ENCODE results near the gene ZBTB16.

ZBTB16 gene

DNA sequence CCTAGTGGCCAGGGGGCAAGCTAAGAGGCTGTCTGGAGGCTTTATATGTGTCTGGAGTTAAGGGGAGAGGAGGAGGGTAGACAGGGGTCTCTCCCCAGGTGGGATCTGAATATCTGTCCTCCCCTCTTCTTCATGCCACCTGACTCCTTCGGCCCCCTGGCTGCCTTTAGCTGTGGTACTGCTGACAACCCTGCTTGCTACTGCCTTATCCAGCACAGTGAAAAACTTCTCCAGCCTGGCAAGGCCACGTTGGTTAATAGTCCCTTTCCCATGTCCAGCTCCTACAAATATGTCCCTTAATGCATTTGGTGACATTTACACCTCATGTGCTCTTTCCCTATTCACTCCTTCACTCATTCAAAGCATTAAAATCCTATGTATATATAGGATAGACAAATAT is 194.3 kb downstream of the ZBTB16 start:
- TF ChIP-seq CTCF (IDR thresholded peaks at IDR 0.05; ENCODE audit: borderline replicate concordance, control extremely low read depth, extremely low read depth, insufficient read depth, missing control alignments) = no peak
- in situ Hi-C loops (cut with MboI; ENCODE audit: low sequenced_read_pairs, unreplicated experiment) = no loop called here
- DNase-seq (ENCODE audit: low spot score) = no peak

DNA sequence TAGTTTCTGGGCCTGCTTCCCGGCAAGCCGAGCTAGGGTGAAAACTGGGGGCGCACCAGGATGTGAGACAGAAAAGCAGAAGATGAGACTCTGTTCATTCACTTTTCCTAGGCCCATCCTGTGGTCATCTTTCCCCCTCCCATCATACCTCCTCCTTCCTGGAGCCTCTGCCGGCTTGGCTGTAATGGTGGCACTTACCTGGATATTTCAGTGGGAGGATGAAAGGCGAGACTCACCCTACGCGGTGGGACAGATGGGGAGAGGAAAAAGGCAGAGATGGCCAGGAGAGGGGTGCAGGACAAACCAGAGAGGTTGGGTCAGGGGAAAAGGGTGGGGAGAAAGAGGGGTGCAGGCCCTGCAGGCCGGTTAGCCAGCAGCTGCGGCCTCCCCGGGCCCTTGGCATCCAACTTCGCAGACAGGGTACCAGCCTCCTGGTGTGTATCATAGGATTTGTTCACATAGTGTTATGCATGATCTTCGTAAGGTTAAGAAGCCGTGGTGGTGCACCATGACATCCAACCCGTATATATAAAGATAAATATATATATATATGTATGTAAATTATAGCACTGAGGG is 195.1 kb downstream of the ZBTB16 start:
- in situ Hi-C loops (cut with MboI; ENCODE audit: low sequenced_read_pairs, unreplicated experiment) = no loop called here
- DNase-seq (ENCODE audit: low spot score) = no peak
- no peak for TF ChIP-seq CTCF (IDR thresholded peaks at IDR 0.05; ENCODE audit: borderline replicate concordance, control extremely low read depth, extremely low read depth, insufficient read depth, missing control alignments)

GRCh38 chr11:114255289-114255688 is 195.8 kb downstream of the ZBTB16 start:
- no peak for TF ChIP-seq CTCF (IDR thresholded peaks at IDR 0.05; ENCODE audit: borderline replicate concordance, control extremely low read depth, extremely low read depth, insufficient read depth, missing control alignments)
- in situ Hi-C loops (cut with MboI; ENCODE audit: low sequenced_read_pairs, unreplicated experiment) = no loop called here
- no peak for DNase-seq (ENCODE audit: low spot score)

GRCh38 chr11:114256176-114256966 is 196.9 kb downstream of the ZBTB16 start:
- DNase-seq (ENCODE audit: low spot score) = peak; percentile 29
- in situ Hi-C loops (cut with MboI; ENCODE audit: low sequenced_read_pairs, unreplicated experiment) = no loop called here
- TF ChIP-seq CTCF (IDR thresholded peaks at IDR 0.05; ENCODE audit: borderline replicate concordance, control extremely low read depth, extremely low read depth, insufficient read depth, missing control alignments) = no peak

- in situ Hi-C loops (cut with MboI; ENCODE audit: low sequenced_read_pairs, unreplicated experiment) = no loop called here
- DNase-seq (ENCODE audit: low spot score) = no peak
- no peak for TF ChIP-seq CTCF (IDR thresholded peaks at IDR 0.05; ENCODE audit: borderline replicate concordance, control extremely low read depth, extremely low read depth, insufficient read depth, missing control alignments)
These were observed 197.4 kb downstream of the ZBTB16 start for GRCh38 chr11:114256967-114257286.

GRCh38 chr11:114257621-114258558 is 198.4 kb downstream of the ZBTB16 start:
- peak; percentile 16 for DNase-seq (ENCODE audit: low spot score)
- TF ChIP-seq CTCF (IDR thresholded peaks at IDR 0.05; ENCODE audit: borderline replicate concordance, control extremely low read depth, extremely low read depth, insufficient read depth, missing control alignments) = no peak
- in situ Hi-C loops (cut with MboI; ENCODE audit: low sequenced_read_pairs, unreplicated experiment) = no loop called here

Measured in GM13976 (cell line).